Stimulated activated CD4-positive, alpha-beta T cell treated with anti-CD3 and anti-CD28 coated beads, Interleukin-2, amount 100 ng/mL, for 48 hours (primary cell): ENCODE measurements around the gene ASGR1.
"Not testable (repeated sequence)": the region's sequence is repeated elsewhere in the genome, so short reads cannot be mapped to it uniquely, and the experiment has no call there.

Experiments
- DNase-seq, 2 donors: peaks; one replicate each; pipeline ENCODE4 v3.0.0-alpha.2; 2020

The ASGR1 gene

DNA sequence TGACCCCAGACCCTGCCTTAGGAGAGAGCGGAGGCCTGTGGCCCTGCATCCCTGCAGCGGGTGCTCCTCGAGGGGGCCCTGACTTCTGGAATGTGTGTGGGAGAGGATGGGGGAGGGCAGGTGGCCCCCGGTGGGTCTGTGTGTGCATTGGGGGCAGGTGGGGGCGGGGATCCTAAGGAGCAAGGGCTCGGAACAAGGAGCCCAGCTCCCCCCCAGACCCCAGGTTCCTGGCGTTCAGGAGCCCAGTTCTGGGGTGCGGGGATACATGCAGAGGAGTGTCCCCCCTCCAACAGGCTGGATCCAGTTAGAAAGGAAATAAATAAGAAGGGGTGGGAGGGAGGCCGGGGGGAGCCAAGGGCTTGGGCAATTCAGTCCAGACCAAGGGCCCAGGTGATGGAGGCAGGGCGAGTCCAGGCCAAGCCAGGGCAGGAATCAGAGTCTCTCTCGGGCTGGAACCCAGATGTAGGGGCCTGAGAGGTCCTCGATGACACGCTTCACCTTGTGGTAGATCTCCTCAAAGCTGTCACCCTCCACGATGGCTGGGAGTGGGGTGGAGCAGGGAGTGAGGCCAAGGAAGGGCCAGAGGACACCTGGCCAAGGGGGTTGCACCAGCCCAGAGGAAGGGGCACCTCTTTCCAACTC, 11.2 kb upstream of the ASGR1 start:
- DNase-seq, result no peak

- no peak for DNase-seq
These were observed 7.1 kb upstream of the ASGR1 start for GRCh38 chr17:7186241-7186640.

DNA sequence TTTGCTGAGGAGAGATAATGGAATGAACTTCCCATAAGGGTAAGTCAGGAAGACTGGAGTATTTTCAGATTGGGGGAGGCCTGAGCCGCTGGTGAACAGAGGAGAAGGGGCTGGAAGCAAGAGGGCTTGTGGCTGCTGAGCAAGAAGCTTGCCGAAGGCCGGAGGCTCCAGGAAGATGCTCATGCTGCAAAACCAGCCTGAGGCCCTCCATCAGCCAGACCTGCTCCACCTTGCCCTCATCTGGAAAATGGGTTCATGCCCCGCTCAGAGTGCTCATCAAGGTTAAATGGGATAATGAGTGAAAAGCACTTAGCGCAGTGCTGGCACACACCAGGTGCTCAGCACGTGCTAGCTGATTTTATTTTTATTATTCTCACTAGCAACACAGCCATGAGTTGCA, 5.5 kb upstream of the ASGR1 start:
- DNase-seq, result no peak

DNA sequence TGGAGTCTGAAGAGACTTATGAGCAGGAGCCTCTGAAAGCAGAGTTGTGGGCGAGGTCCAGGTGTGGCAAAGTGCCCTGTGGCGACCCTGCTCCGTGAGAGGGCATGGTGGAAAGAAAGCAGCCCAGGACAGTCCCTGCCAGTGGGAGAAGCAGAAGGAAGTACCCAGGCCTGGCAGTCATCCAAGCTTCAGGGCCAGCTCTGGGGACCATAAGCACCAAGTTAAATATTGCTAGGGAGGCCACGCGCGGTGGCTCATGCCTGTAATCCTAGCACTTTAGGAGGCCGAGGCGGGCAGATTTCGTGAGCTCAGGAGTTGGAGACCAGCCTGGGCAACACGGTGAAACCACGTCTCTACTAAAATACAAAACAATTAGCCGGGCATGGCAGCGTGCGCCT, 4.9 kb upstream of the ASGR1 start:
- DNase-seq, result no peak

- no peak for DNase-seq
These were observed 4.4 kb upstream of the ASGR1 start for GRCh38 chr17:7183433-7184090.

- DNase-seq, result not testable (repeated sequence)
These were observed 2.9 kb upstream of the ASGR1 start for GRCh38 chr17:7182101-7182500.

DNA sequence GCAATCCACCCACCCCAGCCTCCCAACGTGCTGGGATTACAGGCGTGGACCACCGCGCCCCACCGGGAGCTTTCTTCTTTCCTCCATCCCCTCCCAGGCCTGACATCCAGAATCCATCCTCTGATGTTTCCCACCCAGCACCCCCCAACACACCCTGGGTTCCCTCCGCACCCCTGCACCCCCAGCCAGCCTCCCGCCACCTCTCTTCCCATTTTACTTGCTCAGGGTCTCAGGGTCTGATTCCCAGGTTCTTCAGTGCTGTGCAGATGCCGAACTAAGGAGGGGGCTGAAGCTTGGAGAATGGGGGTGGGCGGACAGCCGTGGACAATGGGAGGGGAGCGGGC, 225 bp downstream of the ASGR1 start:
- DNase-seq, result no peak

- no peak for DNase-seq
These were observed 1.2 kb downstream of the ASGR1 start for GRCh38 chr17:7177954-7178477.

GRCh38 chr17:7177191-7177953, 1.8 kb downstream of the ASGR1 start:
- DNase-seq, result peak; percentile 58 to 61

- no peak for DNase-seq
These were observed 2.4 kb downstream of the ASGR1 start for GRCh38 chr17:7176841-7177190.

DNA sequence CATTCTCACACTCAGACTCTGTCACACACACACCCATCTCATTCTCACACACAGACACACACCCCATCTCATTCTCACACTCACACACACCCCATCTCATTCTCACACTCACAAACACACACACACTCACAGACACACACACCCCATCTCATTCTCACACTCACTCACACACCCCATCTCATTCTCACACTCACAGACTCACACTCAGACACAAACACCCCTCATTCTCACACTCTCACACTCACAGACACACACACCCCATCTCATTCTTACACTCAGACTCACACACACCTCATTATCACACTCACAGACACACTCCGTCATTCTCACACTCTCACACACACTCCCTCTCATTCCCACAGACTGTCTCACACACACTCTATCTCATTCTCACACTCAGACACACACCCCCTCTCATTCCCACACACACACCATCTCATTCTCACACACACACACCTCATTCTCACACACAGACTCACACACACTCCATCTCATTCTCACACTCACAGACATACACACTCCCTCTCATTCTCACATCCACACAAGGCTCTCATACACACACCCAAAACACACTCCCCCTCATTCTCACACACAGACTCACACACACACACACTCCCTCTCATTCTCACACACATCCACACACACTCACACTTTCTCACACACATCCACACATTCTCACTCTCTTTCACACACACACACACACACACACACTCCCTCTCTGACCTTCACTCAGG, 2.9 kb downstream of the ASGR1 start:
- no peak for DNase-seq

GRCh38 chr17:7175330-7175733, 3.8 kb downstream of the ASGR1 start:
- DNase-seq, result no peak

DNA sequence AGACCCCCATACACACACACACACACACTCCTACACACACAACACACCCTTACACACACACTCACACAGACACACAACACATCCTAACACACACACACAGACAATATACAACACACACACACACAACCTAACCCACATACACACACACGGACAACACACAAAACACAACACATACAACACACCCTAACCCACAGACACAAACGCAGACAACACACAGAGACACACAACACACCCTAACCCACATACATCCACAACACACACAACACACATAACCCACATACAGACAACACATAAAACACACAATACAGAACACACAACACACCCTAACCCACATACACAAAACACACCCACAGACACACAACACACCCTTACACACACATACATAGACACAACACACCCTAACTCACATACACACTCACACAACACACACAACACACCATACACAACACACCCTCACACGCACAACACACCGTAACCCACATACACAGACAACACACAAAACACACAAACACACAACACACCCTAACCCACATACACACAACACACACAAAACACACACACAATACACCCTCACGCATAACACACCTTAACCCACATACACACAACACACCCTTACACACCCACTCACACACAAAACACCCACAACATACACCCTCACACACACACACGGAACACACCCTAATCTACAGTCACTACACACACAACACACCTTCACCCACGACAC, 4.4 kb downstream of the ASGR1 start:
- no peak for DNase-seq

GRCh38 chr17:7173687-7174602, 5.2 kb downstream of the ASGR1 start:
- DNase-seq, result peak; percentile 19 to 26

GRCh38 chr17:7172522-7173191, 6.5 kb downstream of the ASGR1 start:
- not testable (repeated sequence) for DNase-seq

GRCh38 chr17:7169565-7169908, 9.6 kb downstream of the ASGR1 start:
- not testable (repeated sequence) for DNase-seq

GRCh38 chr17:7168841-7169564, 10.2 kb downstream of the ASGR1 start:
- not testable (repeated sequence) for DNase-seq

GRCh38 chr17:7167832-7168231, 11.3 kb downstream of the ASGR1 start:
- DNase-seq, result no peak

GRCh38 chr17:7166873-7167272, 12.3 kb downstream of the ASGR1 start:
- no peak for DNase-seq

DNA sequence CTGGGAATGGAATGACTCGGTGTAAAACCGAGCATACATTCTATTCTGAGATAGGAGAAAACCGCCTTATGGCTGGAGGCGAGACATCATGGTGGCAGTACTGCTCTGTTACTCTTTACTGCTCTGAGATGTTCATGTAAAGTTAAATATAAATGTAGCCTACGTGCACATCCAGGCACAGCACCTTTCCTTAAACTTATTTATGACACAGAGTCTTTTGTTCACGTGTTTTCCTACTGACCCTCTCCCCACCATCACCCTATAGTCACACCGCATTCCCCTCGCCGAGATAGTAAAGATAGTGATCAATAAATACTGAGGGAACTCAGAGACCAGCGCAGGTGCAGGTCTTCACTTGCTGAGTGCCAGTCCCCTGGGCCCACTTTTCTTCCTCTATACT, 19.6 kb downstream of the ASGR1 start:
- DNase-seq, result not testable (repeated sequence)
